GDM1 (cell line): Measurements from ENCODE around the gene RFPL2.

Experiments used
- DNase-seq: peaks from one replicate; lab custom pipeline; 2025; lab: John Stamatoyannopoulos, UW

The RFPL2 gene

DNA sequence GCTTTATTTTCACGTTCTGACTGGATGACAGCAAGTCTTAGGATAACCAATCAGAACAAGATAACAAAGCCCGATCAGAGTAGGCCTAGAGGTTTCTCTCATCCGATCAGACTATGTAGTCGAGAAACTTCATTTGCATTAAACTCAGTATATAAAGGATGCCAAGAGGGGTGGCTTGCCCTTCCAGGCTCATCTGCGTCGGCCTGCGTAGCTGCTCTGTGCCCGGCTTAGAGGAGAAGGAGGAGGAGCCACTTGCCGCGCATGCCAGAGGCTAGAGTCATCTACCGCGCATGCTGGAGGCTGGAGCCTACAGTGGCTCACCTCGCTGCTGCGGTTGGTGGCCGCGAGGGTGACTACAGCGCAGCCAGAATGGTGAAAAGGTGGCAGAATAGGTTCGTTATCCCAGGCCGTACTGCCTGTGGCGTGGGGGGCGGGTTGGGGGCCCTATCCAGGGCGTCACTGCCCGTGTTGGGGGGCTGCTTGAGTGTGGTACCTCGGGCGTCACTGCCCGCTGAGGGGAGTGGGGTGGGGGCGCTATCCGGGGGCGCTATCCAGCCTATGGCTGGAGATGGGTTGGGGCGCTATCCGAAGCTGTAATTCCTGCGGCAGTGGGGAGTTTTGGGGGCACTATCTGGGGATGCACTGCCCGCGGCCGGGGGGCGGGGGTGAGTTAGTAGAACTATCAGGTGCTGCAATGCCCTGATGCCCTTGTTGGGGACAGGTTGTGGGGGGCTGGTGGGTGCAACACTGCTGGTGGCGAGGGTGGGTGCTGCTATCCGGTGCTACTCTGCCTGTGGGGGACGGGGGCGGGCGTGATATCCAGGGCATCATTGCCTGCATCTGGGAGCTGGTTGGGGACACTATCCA lies at the start of gene RFPL2:
Gene RFPL2, minus strand, starts transcription at position 218 of the 867 bp plus-strand sequence. CDS start 2,622 bp downstream, outside the sequence.
- DNase-seq, result no peak

- DNase-seq, result no peak
Measured at GRCh38 chr22:32249231-32249630, 44.4 kb upstream of the RFPL2 start.

- DNase-seq, result no peak
Measured at GRCh38 chr22:32248276-32248675, 43.4 kb upstream of the RFPL2 start.

- no peak for DNase-seq
Measured at GRCh38 chr22:32246166-32246565, 41.3 kb upstream of the RFPL2 start.

DNA sequence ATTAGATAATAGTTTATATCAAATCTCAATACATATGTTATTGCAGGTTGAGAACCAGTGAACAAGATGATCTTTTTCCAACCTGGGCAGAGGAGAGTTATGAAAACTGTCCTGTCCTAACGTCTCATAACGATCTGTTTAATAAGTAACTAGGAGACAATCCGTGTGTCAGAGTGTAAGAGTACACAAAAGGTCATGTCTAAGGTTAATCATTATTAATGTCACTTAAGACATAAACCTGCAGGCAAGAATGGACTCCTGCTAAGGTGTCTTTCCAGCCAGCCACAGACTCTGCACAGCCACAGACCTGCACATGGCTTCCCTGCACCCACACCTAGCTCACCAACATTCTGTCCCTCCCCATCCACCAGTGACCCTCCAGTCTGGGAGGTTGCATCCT lies 40.2 kb upstream of the RFPL2 start:
- no peak for DNase-seq

GRCh38 chr22:32244547-32244946 lies 39.7 kb upstream of the RFPL2 start:
- DNase-seq, result no peak

GRCh38 chr22:32240461-32240860 lies 35.6 kb upstream of the RFPL2 start:
- DNase-seq, result no peak

DNA sequence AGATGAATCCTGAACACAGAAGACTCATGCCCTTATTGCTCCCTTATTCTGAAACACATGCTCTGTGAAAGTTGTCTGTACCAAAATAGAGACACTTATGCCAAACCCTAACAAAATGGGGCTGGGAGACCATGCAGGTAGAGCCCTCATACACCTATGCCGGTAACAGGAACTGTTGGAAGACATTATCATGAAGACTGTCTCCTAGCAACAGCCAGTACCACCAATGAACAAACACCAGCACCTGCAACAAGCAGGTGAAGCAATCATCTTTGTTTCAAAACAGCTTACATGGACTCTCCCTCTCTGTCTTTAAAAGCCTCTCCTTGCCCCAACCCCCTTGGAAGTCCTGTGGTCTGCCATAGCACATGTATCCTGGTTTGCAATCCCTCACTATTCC lies 33.0 kb upstream of the RFPL2 start:
- no peak for DNase-seq

- no peak for DNase-seq
Measured at GRCh38 chr22:32236970-32237369, 32.1 kb upstream of the RFPL2 start.

- no peak for DNase-seq
Measured at GRCh38 chr22:32233091-32233490, 28.2 kb upstream of the RFPL2 start.

- no peak for DNase-seq
Measured at GRCh38 chr22:32232191-32232830, 27.4 kb upstream of the RFPL2 start.

DNA sequence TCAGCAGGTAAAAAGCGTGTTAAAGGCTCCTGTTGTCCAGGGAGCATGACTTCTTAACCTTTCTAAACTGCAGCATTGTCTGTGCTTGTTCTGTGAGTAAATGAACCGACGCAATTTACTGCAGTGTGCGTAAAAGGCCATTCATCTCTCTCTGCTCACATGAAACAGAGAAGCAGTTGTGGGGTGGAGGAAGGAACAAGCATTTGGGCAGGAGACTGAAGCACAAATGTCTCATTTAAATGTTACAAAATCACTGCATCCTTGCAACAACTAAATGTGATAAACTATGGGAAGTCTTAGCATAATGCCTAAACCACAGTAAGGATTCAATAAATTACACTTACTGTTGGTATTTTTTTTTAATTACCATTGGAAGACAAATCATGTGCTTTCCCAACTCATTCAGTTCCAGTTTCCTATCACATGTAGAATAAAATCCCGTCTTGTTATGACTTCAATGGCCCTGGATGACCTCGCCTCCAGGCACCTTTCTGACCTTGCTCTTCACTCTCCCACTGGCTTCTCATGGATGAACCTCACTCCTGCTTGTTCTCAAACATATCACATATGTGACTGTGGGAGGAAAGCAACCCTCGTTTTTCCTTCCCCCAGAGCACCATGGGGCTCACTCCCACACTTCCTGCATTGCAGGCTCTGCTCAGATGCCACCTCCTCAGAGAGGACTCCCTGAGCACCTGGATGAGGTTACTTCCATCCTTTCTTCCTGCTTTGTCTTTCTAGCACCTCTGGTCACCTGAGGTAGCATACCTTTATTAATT lies 21.6 kb upstream of the RFPL2 start:
- no peak for DNase-seq

GRCh38 chr22:32222991-32223390 lies 18.1 kb upstream of the RFPL2 start:
- DNase-seq, result no peak

DNA sequence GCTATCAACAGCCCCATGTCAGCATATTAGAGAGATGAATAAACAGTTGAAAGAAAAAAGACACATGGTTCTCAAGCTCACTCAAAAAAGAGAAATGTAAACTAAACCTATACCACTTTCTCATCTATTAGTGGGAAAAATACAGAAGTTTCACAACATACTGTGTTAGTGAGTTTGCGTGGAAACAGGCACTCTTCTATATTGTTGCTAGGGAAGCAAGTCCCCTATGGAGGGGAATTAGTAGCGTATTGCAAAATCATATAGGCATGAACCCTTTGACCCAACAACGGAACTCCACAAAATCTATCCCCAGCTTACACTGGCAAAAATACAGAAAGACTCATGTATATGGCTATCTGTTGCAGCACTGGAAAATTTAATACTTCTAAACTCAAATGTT lies 14.2 kb upstream of the RFPL2 start:
- DNase-seq, result no peak

DNA sequence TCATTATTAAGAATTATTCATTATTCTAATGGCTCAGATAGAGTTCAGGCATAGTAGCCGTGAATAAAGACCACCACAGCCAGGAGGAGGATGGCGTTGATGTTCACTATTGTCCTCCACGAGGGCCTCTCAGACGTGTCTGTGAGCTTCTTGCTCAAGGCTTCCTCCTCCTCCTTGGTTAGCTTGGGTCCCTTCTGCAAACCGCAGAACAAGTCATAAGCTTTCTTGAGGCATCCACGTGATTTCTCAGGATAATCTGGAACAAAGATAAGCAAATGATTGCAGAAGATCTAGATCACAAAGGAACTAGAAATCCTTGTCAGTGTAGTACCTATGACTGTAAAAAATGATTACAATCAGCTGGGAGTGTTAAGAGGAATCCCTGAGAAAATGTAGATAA lies 13.6 kb upstream of the RFPL2 start:
- peak; percentile 7 for DNase-seq

GRCh38 chr22:32217465-32217864 lies 12.6 kb upstream of the RFPL2 start:
- no peak for DNase-seq

DNA sequence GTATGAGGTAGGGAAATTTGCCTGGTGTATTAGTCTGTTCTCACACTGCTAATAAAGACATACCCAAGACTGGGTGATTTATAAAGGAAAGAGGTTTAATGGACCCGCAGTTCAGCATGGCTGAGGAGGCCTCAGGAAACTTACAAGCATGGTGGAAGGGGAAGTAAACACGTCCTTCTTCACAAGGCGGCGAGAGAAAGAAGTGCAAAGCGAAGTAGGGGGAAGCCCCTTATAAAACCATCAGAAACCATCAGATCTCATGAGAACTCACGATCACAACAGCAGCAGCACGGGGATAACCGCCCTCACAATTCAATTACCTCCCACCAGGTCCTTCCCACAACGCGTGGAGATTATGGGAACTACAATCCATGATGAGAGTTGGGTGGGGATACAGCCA lies 12.0 kb upstream of the RFPL2 start:
- no peak for DNase-seq

DNA sequence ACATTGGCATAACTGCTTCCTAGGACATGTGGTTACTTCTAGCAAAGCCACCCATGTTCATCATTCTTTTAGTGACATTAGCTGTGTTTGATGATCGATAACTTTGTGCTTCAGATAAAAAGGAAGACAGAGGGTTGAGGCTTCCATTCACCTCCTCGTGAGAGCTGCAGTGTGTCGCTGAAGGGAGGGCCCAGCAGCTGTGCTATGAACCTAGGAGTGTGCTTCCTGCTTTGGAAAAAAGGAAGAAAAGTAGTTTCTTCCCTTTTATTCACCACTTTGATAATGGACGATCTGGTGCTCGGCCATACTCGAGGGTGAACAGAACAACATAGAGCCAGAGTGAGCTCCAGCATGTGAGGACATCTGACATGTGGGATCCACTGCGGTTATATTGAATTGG lies 6.1 kb upstream of the RFPL2 start:
- no peak for DNase-seq

DNA sequence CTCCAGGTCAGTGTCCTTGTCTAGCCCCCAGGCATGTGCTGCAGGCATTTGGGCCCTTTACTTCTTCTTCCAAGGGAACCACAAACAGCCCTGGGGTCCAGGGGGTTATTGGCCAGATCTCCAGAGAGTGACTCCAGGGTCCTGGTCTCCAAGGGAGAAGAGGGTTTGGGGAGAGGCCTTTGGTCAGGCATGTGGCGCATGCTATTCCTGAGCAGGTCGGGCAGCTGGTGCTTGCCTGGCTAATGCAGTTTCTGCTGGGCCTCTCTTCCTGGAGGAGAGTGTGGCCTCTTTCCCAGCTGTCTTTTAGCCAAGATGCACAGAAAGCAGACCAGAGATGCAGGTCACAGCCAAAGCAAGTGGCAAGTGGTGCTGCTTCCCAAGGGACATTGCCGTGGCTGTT lies 3.8 kb upstream of the RFPL2 start:
- DNase-seq, result no peak

DNA sequence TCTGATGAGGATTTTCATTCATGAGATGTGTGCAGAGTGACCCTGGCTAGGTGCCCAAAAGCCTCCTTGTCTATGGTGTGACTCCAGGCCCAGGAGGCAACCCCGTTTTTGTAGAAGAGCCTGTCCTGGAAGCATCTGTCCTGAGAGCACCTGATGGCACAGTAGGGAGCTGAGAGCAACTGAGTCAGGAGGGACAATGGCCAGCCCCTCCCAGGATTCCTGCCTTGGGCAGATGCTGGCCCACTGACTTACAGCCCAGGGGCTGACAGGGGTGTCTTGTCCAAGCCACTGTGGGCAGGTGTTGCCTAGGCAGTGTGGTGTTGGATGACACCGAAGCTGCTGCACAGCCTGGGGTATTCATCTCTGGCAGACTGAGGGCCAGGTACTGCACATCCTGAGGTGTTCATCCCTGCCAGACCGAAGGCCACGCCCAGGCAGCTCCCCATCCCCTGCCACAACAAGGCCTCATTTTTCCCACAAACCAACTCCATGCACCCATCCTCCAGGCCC lies 3.2 kb upstream of the RFPL2 start:
- no peak for DNase-seq

DNA sequence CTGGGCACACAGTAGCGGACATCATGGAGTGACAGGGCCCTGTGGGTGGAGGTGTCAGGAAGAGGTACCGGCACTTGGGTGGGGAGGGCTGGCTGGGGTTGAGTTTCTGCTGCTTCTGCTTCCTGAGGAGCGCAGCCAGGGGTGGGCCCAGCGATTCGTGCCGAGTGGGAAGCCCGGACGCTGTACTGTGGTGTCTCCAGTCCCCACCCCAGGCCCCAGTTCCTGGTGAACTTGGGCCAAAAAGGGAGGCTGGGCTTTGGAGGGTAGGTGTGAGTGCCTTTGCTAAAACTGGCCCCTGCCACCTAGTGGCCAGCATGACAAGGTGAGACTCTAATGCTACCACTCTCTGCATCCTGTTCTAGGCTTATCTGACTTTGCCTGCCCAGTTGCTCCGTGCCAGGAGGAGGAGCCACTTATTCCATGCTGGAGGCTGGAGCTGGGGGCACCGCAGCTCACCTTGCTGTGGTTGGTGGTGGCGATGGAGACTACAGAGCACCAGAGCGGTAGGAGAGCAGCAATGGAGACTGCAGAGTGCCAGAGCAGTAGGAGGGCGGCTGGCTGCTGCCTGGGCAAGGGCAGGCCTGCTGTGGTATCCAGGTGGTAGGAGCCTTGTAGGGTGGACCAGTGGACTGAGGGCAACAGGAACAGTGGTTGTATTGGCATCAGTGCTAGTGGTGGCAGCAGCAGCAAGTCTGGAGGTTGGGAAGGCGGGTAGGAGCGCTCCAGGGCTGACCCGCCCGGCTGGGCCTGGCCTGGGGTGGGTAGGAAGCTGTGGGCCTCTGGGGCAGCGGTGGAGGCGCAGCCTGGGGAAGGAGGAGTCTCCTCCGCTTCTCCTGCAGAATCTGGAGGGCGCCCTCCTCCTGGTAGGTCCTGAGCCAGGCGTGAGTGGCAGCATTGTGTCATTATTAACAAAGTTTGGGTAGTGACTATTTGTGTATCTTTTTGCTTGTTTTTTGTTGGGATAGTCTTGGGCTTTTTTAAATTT lies 2.2 kb upstream of the RFPL2 start:
- no peak for DNase-seq
